Measurements from ENCODE around the gene SLC17A9. TPM values are rescaled to one million over a fixed set of nuclear protein-coding genes. Genes with fewer than 3 reads are reported as not detected.

Gene SLC17A9
- total RNA-seq, 4 donors from 2014 or later, result 3.8 to 19.0 (median 5.2) TPM

GRCh38 chr20:62995481-62995880, 43.0 kb downstream of the SLC17A9 start:
- H3K27ac ChIP-seq, result no peak overlapping the region
- no peak for DNase-seq
- H3K36me3 ChIP-seq, result no peaks in the 10 kb centered on the region
- TF ChIP-seq CTCF (IDR thresholded peaks at IDR 0.05), result no peak
- no peak for TF ChIP-seq POLR2A (IDR thresholded peaks at IDR 0.05)
- no peak overlapping the region for H3K4me3 ChIP-seq
- H3K9me3 ChIP-seq, result no peaks in the 10 kb centered on the region
- no peaks in the 10 kb centered on the region for H3K4me1 ChIP-seq
- H3K27me3 ChIP-seq, result no peaks in the 10 kb centered on the region

GRCh38 chr20:62995898-62996595, 43.5 kb downstream of the SLC17A9 start:
- TF ChIP-seq CTCF (IDR thresholded peaks at IDR 0.05), result no peak
- TF ChIP-seq POLR2A (IDR thresholded peaks at IDR 0.05), result no peak
- no peaks in the 10 kb centered on the region for H3K27me3 ChIP-seq
- H3K9me3 ChIP-seq, result no peaks in the 10 kb centered on the region
- no peak overlapping the region for H3K4me3 ChIP-seq
- no peaks in the 10 kb centered on the region for H3K4me1 ChIP-seq
- no peak overlapping the region for H3K27ac ChIP-seq
- DNase-seq, result no peak
- no peaks in the 10 kb centered on the region for H3K36me3 ChIP-seq

- H3K4me3 ChIP-seq, result no peak overlapping the region
- no peak overlapping the region for H3K27ac ChIP-seq
- H3K27me3 ChIP-seq, result no peaks in the 10 kb centered on the region
- H3K9me3 ChIP-seq, result no peaks in the 10 kb centered on the region
- TF ChIP-seq POLR2A (IDR thresholded peaks at IDR 0.05), result no peak
- no peaks in the 10 kb centered on the region for H3K4me1 ChIP-seq
- no peak for DNase-seq
- H3K36me3 ChIP-seq, result no peaks in the 10 kb centered on the region
Observed at GRCh38 chr20:62996596-62996982, 44.1 kb downstream of the SLC17A9 start.

- no peaks in the 10 kb centered on the region for H3K4me1 ChIP-seq
- no peak overlapping the region for H3K27ac ChIP-seq
- no peaks in the 10 kb centered on the region for H3K36me3 ChIP-seq
- H3K9me3 ChIP-seq, result no peaks in the 10 kb centered on the region
- H3K27me3 ChIP-seq, result no peaks in the 10 kb centered on the region
- TF ChIP-seq POLR2A (IDR thresholded peaks at IDR 0.05), result no peak
- no peak for TF ChIP-seq CTCF (IDR thresholded peaks at IDR 0.05)
- no peak for DNase-seq
- H3K4me3 ChIP-seq, result no peak overlapping the region
Observed at GRCh38 chr20:62997417-62998035, 45.0 kb downstream of the SLC17A9 start.

GRCh38 chr20:62998449-62998848, 45.9 kb downstream of the SLC17A9 start:
- Histone ChIP-seq H3K27me3 (no peaks in the 10 kb centered on the region), H3K4me1 (no peaks in the 10 kb centered on the region)

More at GRCh38 chr20:62998449-62998848, 45.9 kb downstream of the SLC17A9 start:
- DNase-seq, result no peak
- no peaks in the 10 kb centered on the region for H3K36me3 ChIP-seq
- H3K27ac ChIP-seq, result no peak overlapping the region
- H3K9me3 ChIP-seq, result no peaks in the 10 kb centered on the region
- H3K4me3 ChIP-seq, result no peak overlapping the region
- TF ChIP-seq CTCF (IDR thresholded peaks at IDR 0.05) (no peak), POLR2A (IDR thresholded peaks at IDR 0.05) (no peak)

Measured in Peyer's patch (tissue), 4 donors.